ENCODE data around the gene WASF2.

The WASF2 gene

GRCh38 chr1:27400963-27401341 lies 89.0 kb downstream of the WASF2 start:
- Histone ChIP-seq H3K4ac (ENCODE audit: low read length) (no peak overlapping the region), H2AFZ (ENCODE audit: low read length) (no peak overlapping the region), H2BK15ac (ENCODE audit: low read length) (no peak overlapping the region), H3K14ac (ENCODE audit: low read length) (no peak overlapping the region), H2BK5ac (ENCODE audit: low read length) (no peak overlapping the region), H3K4me2 (ENCODE audit: insufficient read depth, low read length, poor library complexity, severe bottlenecking) (no peak overlapping the region), H3K23ac (ENCODE audit: low read depth, low read length, poor library complexity) (no peak overlapping the region), H2AK5ac (ENCODE audit: low read depth, low read length) (no peak overlapping the region), H3K9me3 (replicated peaks in 1 of 2; ENCODE audit: control insufficient read depth in 2 of 2, insufficient read depth in 1 of 2, low read depth in 1 of 2, low read length in 2 of 2) (no peaks in the 10 kb centered on the region), H3K4me3 (ENCODE audit: low read length in 2 of 2) (no peak overlapping the region), H3K9ac (ENCODE audit: low read depth, low read length, poor library complexity) (no peak overlapping the region), H4K8ac (ENCODE audit: low read depth, low read length) (no peak overlapping the region), H2BK120ac (ENCODE audit: low read depth, low read length) (no peak overlapping the region), H4K91ac (ENCODE audit: low read depth, low read length, poor library complexity) (no peak overlapping the region), H3K27ac (replicated peaks; ENCODE audit: low read length) (no peak overlapping the region), H3K27me3 (ENCODE audit: control insufficient read depth in 3 of 3, insufficient read depth in 3 of 3, low read depth in 1 of 3, low read length in 3 of 3) (no peaks in the 10 kb centered on the region), H2BK12ac (ENCODE audit: low read length) (no peak overlapping the region), H3K18ac (ENCODE audit: low read length) (no peak overlapping the region), H3K79me1 (ENCODE audit: low read depth, low read length) (no peaks in the 10 kb centered on the region), H3K4me1 (ENCODE audit: control insufficient read depth in 2 of 2, insufficient read depth in 1 of 2, low read depth in 1 of 2, low read length in 2 of 2) (peaks cover 25 to 52% of the 10 kb centered on the region in 2 donors), H3K36me3 (replicated peaks in 1 of 2; ENCODE audit: control insufficient read depth in 2 of 2, insufficient read depth in 2 of 2, low read length in 2 of 2) (peaks cover 0 to 7% of the 10 kb centered on the region in 2 donors)
- no peak for DNase-seq (ENCODE audit: low spot score)
- WGBS, 2 donors (ENCODE audit: extremely low coverage in 2 of 2, insufficient read length in 2 of 2, insufficient replicate concordance in 1 of 2) = no CpG with 5 or more reads among the region's 5 CpGs

GRCh38 chr1:27400082-27400962 lies 89.6 kb downstream of the WASF2 start:
- no peaks in the 10 kb centered on the region for H3K9me3 ChIP-seq (replicated peaks in 1 of 2; ENCODE audit: control insufficient read depth in 2 of 2, insufficient read depth in 1 of 2, low read depth in 1 of 2, low read length in 2 of 2)
- DNase-seq (ENCODE audit: low spot score) = no peak
- H3K14ac ChIP-seq (ENCODE audit: low read length) = no peak overlapping the region
- H4K8ac ChIP-seq (ENCODE audit: low read depth, low read length) = no peak overlapping the region
- no peak overlapping the region for H3K9ac ChIP-seq (ENCODE audit: low read depth, low read length, poor library complexity)
- H2BK5ac ChIP-seq (ENCODE audit: low read length) = no peak overlapping the region
- no peak overlapping the region for H3K23ac ChIP-seq (ENCODE audit: low read depth, low read length, poor library complexity)
- H3K36me3 ChIP-seq (replicated peaks in 1 of 2; ENCODE audit: control insufficient read depth in 2 of 2, insufficient read depth in 2 of 2, low read length in 2 of 2) = peaks cover 0 to 7% of the 10 kb centered on the region in 2 donors
- no peak overlapping the region for H4K91ac ChIP-seq (ENCODE audit: low read depth, low read length, poor library complexity)
- H3K27ac ChIP-seq (replicated peaks; ENCODE audit: low read length) = no peak overlapping the region
- no peak overlapping the region for H2BK120ac ChIP-seq (ENCODE audit: low read depth, low read length)
- H2AK5ac ChIP-seq (ENCODE audit: low read depth, low read length) = no peak overlapping the region
- H3K18ac ChIP-seq (ENCODE audit: low read length) = no peak overlapping the region
- H2BK15ac ChIP-seq (ENCODE audit: low read length) = no peak overlapping the region
- no peak overlapping the region for H2AFZ ChIP-seq (ENCODE audit: low read length)
- no peak overlapping the region for H3K4ac ChIP-seq (ENCODE audit: low read length)
- no peak overlapping the region for H2BK12ac ChIP-seq (ENCODE audit: low read length)
- H3K4me3 ChIP-seq (ENCODE audit: low read length in 2 of 2) = no peak overlapping the region
- H3K27me3 ChIP-seq (ENCODE audit: control insufficient read depth in 3 of 3, insufficient read depth in 3 of 3, low read depth in 1 of 3, low read length in 3 of 3) = no peaks in the 10 kb centered on the region
- no peak overlapping the region for H3K4me2 ChIP-seq (ENCODE audit: insufficient read depth, low read length, poor library complexity, severe bottlenecking)
- WGBS, 2 donors (ENCODE audit: extremely low coverage in 2 of 2, insufficient read length in 2 of 2, insufficient replicate concordance in 1 of 2) = no CpG with 5 or more reads among the region's 13 CpGs
- peaks cover 29 to 50% of the 10 kb centered on the region in 2 donors for H3K4me1 ChIP-seq (ENCODE audit: control insufficient read depth in 2 of 2, insufficient read depth in 1 of 2, low read depth in 1 of 2, low read length in 2 of 2)
- H3K79me1 ChIP-seq (ENCODE audit: low read depth, low read length) = no peaks in the 10 kb centered on the region

- WGBS, 2 donors (ENCODE audit: extremely low coverage in 2 of 2, insufficient read length in 2 of 2, insufficient replicate concordance in 1 of 2) = no CpG with 5 or more reads among the region's 19 CpGs
- no peak overlapping the region for H3K27ac ChIP-seq (replicated peaks; ENCODE audit: low read length)
These were observed 90.5 kb downstream of the WASF2 start for GRCh38 chr1:27399251-27400025.

More at GRCh38 chr1:27399251-27400025, 90.5 kb downstream of the WASF2 start:
- peak overlapping the region; percentile 19 for H4K91ac ChIP-seq (ENCODE audit: low read depth, low read length, poor library complexity)
- H3K14ac ChIP-seq (ENCODE audit: low read length) = no peak overlapping the region
- no peak overlapping the region for H3K4me2 ChIP-seq (ENCODE audit: insufficient read depth, low read length, poor library complexity, severe bottlenecking)
- no peak for DNase-seq (ENCODE audit: low spot score)
- H3K9me3 ChIP-seq (replicated peaks in 1 of 2; ENCODE audit: control insufficient read depth in 2 of 2, insufficient read depth in 1 of 2, low read depth in 1 of 2, low read length in 2 of 2) = no peaks in the 10 kb centered on the region
- H3K4me1 ChIP-seq (ENCODE audit: control insufficient read depth in 2 of 2, insufficient read depth in 1 of 2, low read depth in 1 of 2, low read length in 2 of 2) = peaks cover 26 to 43% of the 10 kb centered on the region in 2 donors
- no peaks in the 10 kb centered on the region for H3K27me3 ChIP-seq (ENCODE audit: control insufficient read depth in 3 of 3, insufficient read depth in 3 of 3, low read depth in 1 of 3, low read length in 3 of 3)
- H3K23ac ChIP-seq (ENCODE audit: low read depth, low read length, poor library complexity) = no peak overlapping the region
- no peak overlapping the region for H3K4ac ChIP-seq (ENCODE audit: low read length)
- peak overlapping the region; percentile 72 for H2BK5ac ChIP-seq (ENCODE audit: low read length)
- H3K79me1 ChIP-seq (ENCODE audit: low read depth, low read length) = no peaks in the 10 kb centered on the region
- H4K8ac ChIP-seq (ENCODE audit: low read depth, low read length) = no peak overlapping the region
- no peak overlapping the region for H3K4me3 ChIP-seq (ENCODE audit: low read length in 2 of 2)
- H2BK15ac ChIP-seq (ENCODE audit: low read length) = peak overlapping the region; percentile 53
- peak overlapping the region; percentile 60 for H3K9ac ChIP-seq (ENCODE audit: low read depth, low read length, poor library complexity)
- H2BK120ac ChIP-seq (ENCODE audit: low read depth, low read length) = no peak overlapping the region
- peaks cover 0 to under 1% of the 10 kb centered on the region in 2 donors for H3K36me3 ChIP-seq (replicated peaks in 1 of 2; ENCODE audit: control insufficient read depth in 2 of 2, insufficient read depth in 2 of 2, low read length in 2 of 2)
- no peak overlapping the region for H2AK5ac ChIP-seq (ENCODE audit: low read depth, low read length)
- H3K18ac ChIP-seq (ENCODE audit: low read length) = peak overlapping the region; percentile 40
- no peak overlapping the region for H2AFZ ChIP-seq (ENCODE audit: low read length)
- peak overlapping the region; percentile 91 for H2BK12ac ChIP-seq (ENCODE audit: low read length)

Data from neuronal stem cell (in vitro differentiated cells).